ENCODE results near the gene CPNE6.

DNA sequence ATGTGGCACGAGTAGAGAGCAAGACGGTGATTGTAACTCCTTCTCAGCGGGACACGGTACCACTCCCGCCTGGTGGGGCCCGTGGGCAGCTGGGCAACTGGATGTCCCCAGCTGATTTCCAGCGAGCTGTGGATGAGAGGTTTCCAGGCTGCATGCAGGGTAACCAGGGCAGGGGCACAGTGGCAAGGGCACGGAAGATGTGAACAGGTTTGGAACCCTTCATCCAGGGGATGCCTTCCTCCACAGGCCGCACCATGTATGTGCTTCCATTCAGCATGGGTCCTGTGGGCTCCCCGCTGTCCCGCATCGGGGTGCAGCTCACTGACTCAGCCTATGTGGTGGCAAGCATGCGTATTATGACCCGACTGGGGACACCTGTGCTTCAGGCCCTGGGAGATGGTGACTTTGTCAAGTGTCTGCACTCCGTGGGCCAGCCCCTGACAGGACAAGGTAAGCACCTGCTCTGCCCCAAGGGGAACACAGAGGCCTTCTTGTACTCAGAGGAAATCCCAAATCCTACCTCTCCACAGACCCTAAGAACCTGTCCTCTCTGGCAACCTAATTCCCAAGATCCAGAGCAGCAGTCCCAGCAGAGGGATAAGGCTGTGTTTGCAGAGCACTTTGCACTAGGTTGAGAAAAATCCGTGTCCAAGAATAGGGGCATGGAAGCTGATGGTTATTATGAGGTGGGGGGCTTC, 27.0 kb downstream of the CPNE6 start:
- TF ChIP-seq EP300 (IDR thresholded peaks at IDR 0.05), result no peak
- TF ChIP-seq, protein P1, sequence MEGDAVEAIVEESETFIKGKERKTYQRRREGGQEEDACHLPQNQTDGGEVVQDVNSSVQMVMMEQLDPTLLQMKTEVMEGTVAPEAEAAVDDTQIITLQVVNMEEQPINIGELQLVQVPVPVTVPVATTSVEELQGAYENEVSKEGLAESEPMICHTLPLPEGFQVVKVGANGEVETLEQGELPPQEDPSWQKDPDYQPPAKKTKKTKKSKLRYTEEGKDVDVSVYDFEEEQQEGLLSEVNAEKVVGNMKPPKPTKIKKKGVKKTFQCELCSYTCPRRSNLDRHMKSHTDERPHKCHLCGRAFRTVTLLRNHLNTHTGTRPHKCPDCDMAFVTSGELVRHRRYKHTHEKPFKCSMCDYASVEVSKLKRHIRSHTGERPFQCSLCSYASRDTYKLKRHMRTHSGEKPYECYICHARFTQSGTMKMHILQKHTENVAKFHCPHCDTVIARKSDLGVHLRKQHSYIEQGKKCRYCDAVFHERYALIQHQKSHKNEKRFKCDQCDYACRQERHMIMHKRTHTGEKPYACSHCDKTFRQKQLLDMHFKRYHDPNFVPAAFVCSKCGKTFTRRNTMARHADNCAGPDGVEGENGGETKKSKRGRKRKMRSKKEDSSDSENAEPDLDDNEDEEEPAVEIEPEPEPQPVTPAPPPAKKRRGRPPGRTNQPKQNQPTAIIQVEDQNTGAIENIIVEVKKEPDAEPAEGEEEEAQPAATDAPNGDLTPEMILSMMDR (IDR thresholded peaks at IDR 0.05), result no peak
- TF ChIP-seq POLR2AphosphoS5 (IDR thresholded peaks at IDR 0.05), result no peak
- TF ChIP-seq POLR2A (IDR thresholded peaks at IDR 0.05), result no peak

Data from suprapubic skin (tissue), 4 donors.